WTC11 (cell line): ENCODE measurements around the gene WEE1. TPM values are rescaled to one million over a fixed set of nuclear protein-coding genes. Genes with fewer than 3 reads are reported as not detected.

Experiments used
- ATAC-seq: fragments of 200-7000 bp; cut with Tn5 transposase; 2 replicates; pipeline ENCODE4 v1.10.0; 2021; ENCODE audit warnings: mild to moderate bottlenecking, moderate library complexity
- CTCF ChIA-PET: fragments of 300-600 bp; sonication (Branson Sonifier 250); formaldehyde crosslinking; loops from one replicate; lab custom pipeline; 2021; ENCODE audit warnings: antibody characterized with exemption; lab: Charles Lee
- POLR2A ChIA-PET: fragments of 350-600 bp; sonication (Branson Sonifier 250); formaldehyde crosslinking; loops from one replicate; lab custom pipeline; 2021; ENCODE audit warnings: antibody characterized with exemption; lab: Charles Lee
- DNase-seq: peaks from one replicate; pipeline ENCODE4 v3.0.0; 2021; ENCODE audit warnings: low spot score
- H3K27ac Mint-ChIP-seq: 2 replicates; pipeline ENCODE4 v1.8.0; 2021; ENCODE audit warnings: mixed read lengths
- H3K27me3 Mint-ChIP-seq: 2 replicates; pipeline ENCODE4 v1.8.0; 2021; ENCODE audit warnings: low read depth, mild to moderate bottlenecking, moderate library complexity, mixed read lengths
- H3K36me3 Mint-ChIP-seq: 2 replicates; pipeline ENCODE4 v1.8.0; 2021; ENCODE audit warnings: mixed read lengths
- H3K4me1 Mint-ChIP-seq: 2 replicates; pipeline ENCODE4 v1.8.0; 2022; ENCODE audit warnings: mixed read lengths
- H3K4me3 Mint-ChIP-seq: 2 replicates; pipeline ENCODE4 v1.8.0; 2021; ENCODE audit warnings: mild to moderate bottlenecking, moderate library complexity, mixed read lengths
- H3K9me3 Mint-ChIP-seq: 2 replicates; pipeline ENCODE4 v1.8.0; 2021; ENCODE audit warnings: mixed read lengths
- ATF3 ChIP-seq: sonication (generic); formaldehyde crosslinking; conservative IDR thresholded peaks from 2 replicates; pipeline ENCODE4 v1.8.1; 2022; ENCODE audit warnings: mild to moderate bottlenecking, missing genetic modification reagents
- CBFB ChIP-seq: sonication (generic); formaldehyde crosslinking; IDR thresholded peaks from 2 replicates; pipeline ENCODE4 v1.8.1; 2022; ENCODE audit warnings: mild to moderate bottlenecking, low read depth, missing genetic modification reagents
- E2F5 ChIP-seq: sonication (generic); formaldehyde crosslinking; IDR thresholded peaks from 2 replicates; pipeline ENCODE4 v1.8.1; 2022; ENCODE audit warnings: mild to moderate bottlenecking, moderate library complexity, missing genetic modification reagents
- ETV6 ChIP-seq: sonication (generic); formaldehyde crosslinking; IDR thresholded peaks from 2 replicates; pipeline ENCODE4 v1.8.1; 2022; ENCODE audit warnings: mild to moderate bottlenecking, missing genetic modification reagents
- GRHL2 ChIP-seq: fragments of 250-450 bp; sonication (Bioruptor Pico); IDR thresholded peaks from 2 replicates; pipeline ENCODE4 v1.8.0; 2022; ENCODE audit warnings: mild to moderate bottlenecking, moderate library complexity; ENCODE audit not compliant: insufficient replicate concordance, severe bottlenecking
- GTF2I ChIP-seq: fragments of 250-450 bp; sonication (Bioruptor Pico); conservative IDR thresholded peaks from 2 replicates; pipeline ENCODE4 v1.4.0; 2021; ENCODE audit warnings: mild to moderate bottlenecking
- HMGA2 ChIP-seq: fragments of 250-450 bp; sonication (Bioruptor Pico); IDR thresholded peaks from 2 replicates; pipeline ENCODE4 v1.4.0; 2021; ENCODE audit warnings: mild to moderate bottlenecking, moderate library complexity
- IRF2 ChIP-seq: sonication (generic); formaldehyde crosslinking; IDR thresholded peaks from 2 replicates; pipeline ENCODE4 v1.8.0; 2022; ENCODE audit warnings: low read depth, missing genetic modification reagents, borderline replicate concordance
- JAZF1 ChIP-seq: fragments of 250-450 bp; sonication (Bioruptor Pico); IDR thresholded peaks from 2 replicates; pipeline ENCODE4 v1.9.0; 2021; ENCODE audit warnings: moderate library complexity, mild to moderate bottlenecking, inconsistent platforms
- KAT7 ChIP-seq: sonication (generic); formaldehyde crosslinking; IDR thresholded peaks from 2 replicates; pipeline ENCODE4 v1.8.1; 2023; ENCODE audit warnings: missing genetic modification reagents, mild to moderate bottlenecking, borderline replicate concordance
- MXD4 ChIP-seq: fragments of 250-450 bp; sonication (Bioruptor Pico); IDR thresholded peaks from 2 replicates; pipeline ENCODE4 v1.8.0; 2021; ENCODE audit warnings: mild to moderate bottlenecking, moderate library complexity, borderline replicate concordance
- MYBL2 ChIP-seq: sonication (generic); formaldehyde crosslinking; IDR thresholded peaks from 2 replicates; pipeline ENCODE4 v1.8.1; 2023; ENCODE audit warnings: mild to moderate bottlenecking, moderate library complexity, missing genetic modification reagents
- NR2C2 ChIP-seq: sonication (generic); formaldehyde crosslinking; IDR thresholded peaks from 2 replicates; pipeline ENCODE4 v1.8.0; 2022; ENCODE audit warnings: mild to moderate bottlenecking, missing genetic modification reagents
- PRRX2 ChIP-seq: fragments of 250-450 bp; sonication (Bioruptor Pico); IDR thresholded peaks from 2 replicates; pipeline ENCODE4 v1.8.0; 2021; ENCODE audit warnings: mild to moderate bottlenecking
- SMAD4 ChIP-seq: sonication (generic); formaldehyde crosslinking; IDR thresholded peaks from 2 replicates; pipeline ENCODE4 v1.8.0; 2022; ENCODE audit warnings: mild to moderate bottlenecking, missing genetic modification reagents
- TEAD4 ChIP-seq: sonication (generic); formaldehyde crosslinking; IDR thresholded peaks from 2 replicates; pipeline ENCODE4 v1.8.0; 2022; ENCODE audit warnings: mild to moderate bottlenecking, missing genetic modification reagents
- TP53 ChIP-seq: sonication (generic); formaldehyde crosslinking; IDR thresholded peaks from 2 replicates; pipeline ENCODE4 v1.8.1; 2023; ENCODE audit warnings: mild to moderate bottlenecking, missing genetic modification reagents
- ZNF138 ChIP-seq: sonication (generic); formaldehyde crosslinking; conservative IDR thresholded peaks from 2 replicates; pipeline ENCODE4 v1.8.1; 2022; ENCODE audit warnings: mild to moderate bottlenecking, moderate library complexity, missing genetic modification reagents
- ZNF396 ChIP-seq: fragments of 250-450 bp; sonication (Bioruptor Pico); IDR thresholded peaks from 2 replicates; pipeline ENCODE4 v1.8.0; 2021; ENCODE audit warnings: mild to moderate bottlenecking, moderate library complexity, borderline replicate concordance
- ZNF671 ChIP-seq: fragments of 250-450 bp; sonication (Bioruptor Pico); IDR thresholded peaks from 2 replicates; pipeline ENCODE4 v1.8.0; 2021; ENCODE audit warnings: mild to moderate bottlenecking
- total RNA-seq: library from RNA; stranded (reverse); gene quantifications from 3 replicates; pipeline ENCODE4 v1.2.3, GENCODE V29; 2021
- TF ChIP-seq, protein P1 (sequence below): sonication (generic); formaldehyde crosslinking; IDR thresholded peaks from 2 replicates; pipeline ENCODE4 v1.8.1; 2023; ENCODE audit warnings: mild to moderate bottlenecking, missing genetic modification reagents, moderate library complexity
- TF ChIP-seq, protein P2 (sequence below): sonication (generic); formaldehyde crosslinking; IDR thresholded peaks from 2 replicates; pipeline ENCODE4 v1.8.1; 2023; ENCODE audit warnings: mild to moderate bottlenecking, missing genetic modification reagents, moderate library complexity

The WEE1 gene
- total RNA-seq, 1 experiment from 2014 or later = 109 TPM

- H3K36me3 Mint-ChIP-seq = no peaks in the 10 kb centered on the region
- no peaks in the 10 kb centered on the region for H3K9me3 Mint-ChIP-seq
- POLR2A ChIA-PET = no interaction called here
- DNase-seq (no peak), ATAC-seq (no peak)
- no peaks in the 10 kb centered on the region for H3K4me1 Mint-ChIP-seq
- no peak overlapping the region for H3K27ac Mint-ChIP-seq
- CTCF ChIA-PET = no interaction called here
- no peaks in the 10 kb centered on the region for H3K27me3 Mint-ChIP-seq
- TF ChIP-seq IRF2 (CRISPR knock-in tag) (no peak), SMAD4 (no peak), ZNF671 (no peak), JAZF1 (no peak), ZNF396 (CRISPR knock-in tag) (no peak), KAT7 (CRISPR knock-in tag) (no peak), E2F5 (CRISPR knock-in tag) (no peak), MYBL2 (CRISPR knock-in tag) (no peak), PRRX2 (CRISPR knock-in tag) (no peak), TP53 (CRISPR knock-in tag) (no peak), GRHL2 (CRISPR knock-in tag) (no peak), MXD4 (CRISPR knock-in tag) (no peak), TEAD4 (CRISPR knock-in tag) (no peak), NR2C2 (CRISPR knock-in tag) (no peak), ZNF138 (no peak)
- TF ChIP-seq, all 79 proteins: peak for 0
- no peak overlapping the region for H3K4me3 Mint-ChIP-seq
These were observed 63.2 kb downstream of the WEE1 start for GRCh38 chr11:9636691-9637090.

- Mint-ChIP-seq H3K4me1 (no peaks in the 10 kb centered on the region), H3K36me3 (no peaks in the 10 kb centered on the region), H3K9me3 (no peaks in the 10 kb centered on the region), H3K27me3 (no peaks in the 10 kb centered on the region), H3K27ac (no peak overlapping the region), H3K4me3 (no peak overlapping the region)
- ChIA-PET CTCF (no interaction called here), POLR2A (no interaction called here)
- TF ChIP-seq, protein P1, sequence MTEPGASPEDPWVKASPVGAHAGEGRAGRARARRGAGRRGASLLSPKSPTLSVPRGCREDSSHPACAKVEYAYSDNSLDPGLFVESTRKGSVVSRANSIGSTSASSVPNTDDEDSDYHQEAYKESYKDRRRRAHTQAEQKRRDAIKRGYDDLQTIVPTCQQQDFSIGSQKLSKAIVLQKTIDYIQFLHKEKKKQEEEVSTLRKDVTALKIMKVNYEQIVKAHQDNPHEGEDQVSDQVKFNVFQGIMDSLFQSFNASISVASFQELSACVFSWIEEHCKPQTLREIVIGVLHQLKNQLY (CRISPR knock-in tag) = no peak
- TF ChIP-seq PRRX2 (CRISPR knock-in tag) = no peak
- TF ChIP-seq ZNF138 = no peak
- TF ChIP-seq GTF2I (CRISPR knock-in tag) = no peak
- TF ChIP-seq CBFB (CRISPR knock-in tag) = no peak
- TF ChIP-seq ATF3 = no peak
- TF ChIP-seq ETV6 (CRISPR knock-in tag) = no peak
- no peak for TF ChIP-seq JAZF1
- TF ChIP-seq HMGA2 = no peak
- no peak for TF ChIP-seq MYBL2 (CRISPR knock-in tag)
- TF ChIP-seq NR2C2 (CRISPR knock-in tag) = no peak
- TF ChIP-seq, protein P2, sequence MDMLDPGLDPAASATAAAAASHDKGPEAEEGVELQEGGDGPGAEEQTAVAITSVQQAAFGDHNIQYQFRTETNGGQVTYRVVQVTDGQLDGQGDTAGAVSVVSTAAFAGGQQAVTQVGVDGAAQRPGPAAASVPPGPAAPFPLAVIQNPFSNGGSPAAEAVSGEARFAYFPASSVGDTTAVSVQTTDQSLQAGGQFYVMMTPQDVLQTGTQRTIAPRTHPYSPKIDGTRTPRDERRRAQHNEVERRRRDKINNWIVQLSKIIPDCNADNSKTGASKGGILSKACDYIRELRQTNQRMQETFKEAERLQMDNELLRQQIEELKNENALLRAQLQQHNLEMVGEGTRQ (CRISPR knock-in tag) = no peak
- ATAC-seq (no peak), DNase-seq (no peak)
These were observed 65.6 kb downstream of the WEE1 start for GRCh38 chr11:9639099-9639498.

Other genes starting within 250 kb of the WEE1 start
- gene IPO7, start 189.0 kb upstream of the WEE1 start, total RNA-seq = 212 to 226 TPM (median 215 TPM) in 3 replicates
- gene ZNF143, start 112.7 kb upstream of the WEE1 start, total RNA-seq = 34.0 to 35.8 TPM (median 34.0 TPM) in 3 replicates
- 24.1 to 27.8 TPM (median 27.6 TPM) in 3 replicates for gene SWAP70, start 90.4 kb downstream of the WEE1 start, total RNA-seq